Measurements from ENCODE around the gene WNT4.

- TF ChIP-seq CTCF (IDR thresholded peaks at IDR 0.05; ENCODE audit: borderline replicate concordance, extremely low read depth, low read length, poor library complexity, severe bottlenecking), result no peak
- TF ChIP-seq EZH2 (IDR thresholded peaks at IDR 0.05; ENCODE audit: borderline replicate concordance, low read depth, low read length, severe bottlenecking), result no peak
Observed at GRCh38 chr1:22089787-22090186, 53.1 kb downstream of the WNT4 start.

All from DND-41 (cell line).